ENCODE measurements around the gene AGPAT2. TPM values are rescaled to one million over a fixed set of nuclear protein-coding genes. Genes with fewer than 3 reads are reported as not detected.
A peak's percentile ranks its signal among the peaks of the same experiment; 100 is the strongest.

Gene AGPAT2
- total RNA-seq, 4 donors from 2014 or later = 66.2 to 80.6 (median 75.8) TPM

DNA sequence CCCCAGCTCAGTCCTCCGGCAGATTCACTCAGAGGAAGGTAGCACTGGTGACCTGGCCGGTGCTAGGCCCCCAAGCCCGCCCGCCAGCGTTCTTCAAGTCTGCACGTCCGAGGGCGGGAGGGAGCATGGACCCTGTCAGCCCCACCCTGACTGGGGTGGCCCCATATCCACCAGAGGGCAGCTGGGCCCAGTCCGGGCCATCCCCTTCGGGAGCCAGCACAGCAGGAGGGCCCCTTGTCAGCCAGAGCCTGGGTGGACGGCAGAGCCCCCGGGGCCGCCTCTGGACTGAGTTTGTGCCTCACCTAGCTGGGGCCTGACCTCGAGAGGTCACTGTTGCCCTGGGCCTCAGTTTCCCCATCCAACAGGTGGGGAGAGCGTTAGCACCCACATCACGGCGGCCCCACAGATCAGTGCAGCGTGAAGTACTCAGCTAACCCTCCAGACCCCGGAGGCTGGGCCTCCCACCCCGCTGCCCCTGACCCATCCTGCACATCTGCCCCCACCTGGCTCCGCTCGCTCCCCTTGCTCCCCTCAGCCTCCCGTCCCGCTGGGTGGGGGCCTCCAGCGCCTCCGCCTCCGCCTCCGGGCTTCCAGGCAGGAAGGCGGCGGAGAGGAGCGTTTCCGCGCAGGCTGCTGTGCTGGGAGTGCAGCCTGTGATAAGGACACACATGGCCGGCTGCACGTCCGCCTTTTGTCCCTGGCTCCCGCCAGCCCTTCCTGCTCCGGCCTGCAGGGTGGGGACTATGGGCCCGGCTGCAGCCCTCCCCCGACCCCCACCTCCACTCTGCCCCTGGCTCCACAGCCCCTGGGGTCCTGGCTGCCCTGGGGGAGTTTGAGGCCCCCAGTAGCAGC is 41.1 kb downstream of the AGPAT2 start:
- intact Hi-C loops (cut with DNase I) = no loop called here
- DNase-seq = no peak
- H3K27me3 ChIP-seq = peaks cover 0 to 60% (median 0%) of the 10 kb centered on the region in 4 donors
- peak overlapping the region in 3 of 4 donors; percentile 16 to 61 (median 34) for H3K4me3 ChIP-seq
- peaks cover 14 to 53% (median 18%) of the 10 kb centered on the region in 3 donors for H3K4me1 ChIP-seq
- H3K27ac ChIP-seq = peak overlapping the region; percentile 34 to 85 (median 74)
- TF ChIP-seq, protein P1, sequence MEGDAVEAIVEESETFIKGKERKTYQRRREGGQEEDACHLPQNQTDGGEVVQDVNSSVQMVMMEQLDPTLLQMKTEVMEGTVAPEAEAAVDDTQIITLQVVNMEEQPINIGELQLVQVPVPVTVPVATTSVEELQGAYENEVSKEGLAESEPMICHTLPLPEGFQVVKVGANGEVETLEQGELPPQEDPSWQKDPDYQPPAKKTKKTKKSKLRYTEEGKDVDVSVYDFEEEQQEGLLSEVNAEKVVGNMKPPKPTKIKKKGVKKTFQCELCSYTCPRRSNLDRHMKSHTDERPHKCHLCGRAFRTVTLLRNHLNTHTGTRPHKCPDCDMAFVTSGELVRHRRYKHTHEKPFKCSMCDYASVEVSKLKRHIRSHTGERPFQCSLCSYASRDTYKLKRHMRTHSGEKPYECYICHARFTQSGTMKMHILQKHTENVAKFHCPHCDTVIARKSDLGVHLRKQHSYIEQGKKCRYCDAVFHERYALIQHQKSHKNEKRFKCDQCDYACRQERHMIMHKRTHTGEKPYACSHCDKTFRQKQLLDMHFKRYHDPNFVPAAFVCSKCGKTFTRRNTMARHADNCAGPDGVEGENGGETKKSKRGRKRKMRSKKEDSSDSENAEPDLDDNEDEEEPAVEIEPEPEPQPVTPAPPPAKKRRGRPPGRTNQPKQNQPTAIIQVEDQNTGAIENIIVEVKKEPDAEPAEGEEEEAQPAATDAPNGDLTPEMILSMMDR (IDR thresholded peaks at IDR 0.05) = peak in 1 of 6 experiments; percentile 23
- TF ChIP-seq POLR2A (IDR thresholded peaks at IDR 0.05) = no peak
- 47 to 68% methylated on average over 11 to 12 of the region's 40 CpGs for WGBS, 2 donors
- no peaks in the 10 kb centered on the region for H3K36me3 ChIP-seq
- H3K9me3 ChIP-seq = no peaks in the 10 kb centered on the region

DNA sequence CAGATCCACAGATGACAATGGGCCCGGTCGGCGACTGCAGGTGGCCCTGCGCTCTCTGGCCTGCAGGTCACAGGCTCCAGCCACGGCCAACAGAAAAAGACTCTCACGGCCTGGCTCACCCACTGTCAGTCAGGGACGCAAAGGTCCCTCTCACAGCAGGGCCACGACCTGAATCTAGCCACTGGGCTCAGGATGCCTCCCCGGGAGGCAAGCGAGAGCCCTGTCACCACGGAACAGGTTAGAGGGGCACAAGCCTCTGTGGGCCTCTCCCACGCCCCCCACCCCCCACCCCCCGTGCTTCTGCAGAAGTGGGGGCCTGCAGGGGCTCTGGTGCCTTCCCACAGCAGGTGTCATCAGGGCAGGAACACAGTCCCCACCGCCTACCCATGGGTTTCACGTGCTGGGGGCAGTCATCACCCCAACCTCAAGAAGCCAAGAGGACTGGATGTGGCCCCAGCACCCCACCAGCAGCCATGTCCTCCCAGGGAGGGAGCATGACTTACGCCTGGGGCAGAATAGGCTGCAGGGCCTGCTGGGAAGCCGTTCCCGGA is 41.8 kb downstream of the AGPAT2 start:
- H3K9me3 ChIP-seq = no peaks in the 10 kb centered on the region
- H3K27me3 ChIP-seq = peaks cover 0 to 66% (median 0%) of the 10 kb centered on the region in 4 donors
- no peak for DNase-seq
- no peak for TF ChIP-seq POLR2A (IDR thresholded peaks at IDR 0.05)
- TF ChIP-seq, protein P1 (IDR thresholded peaks at IDR 0.05) = no peak
- WGBS, 2 donors = no CpG with 5 or more reads among the region's 18 CpGs
- peaks cover 14 to 52% (median 18%) of the 10 kb centered on the region in 3 donors for H3K4me1 ChIP-seq
- peak overlapping the region; percentile 34 to 85 (median 74) for H3K27ac ChIP-seq
- intact Hi-C loops (cut with DNase I) = no loop called here
- H3K36me3 ChIP-seq = no peaks in the 10 kb centered on the region
- peak overlapping the region in 2 of 4 donors; percentile 34 to 61 for H3K4me3 ChIP-seq

DNA sequence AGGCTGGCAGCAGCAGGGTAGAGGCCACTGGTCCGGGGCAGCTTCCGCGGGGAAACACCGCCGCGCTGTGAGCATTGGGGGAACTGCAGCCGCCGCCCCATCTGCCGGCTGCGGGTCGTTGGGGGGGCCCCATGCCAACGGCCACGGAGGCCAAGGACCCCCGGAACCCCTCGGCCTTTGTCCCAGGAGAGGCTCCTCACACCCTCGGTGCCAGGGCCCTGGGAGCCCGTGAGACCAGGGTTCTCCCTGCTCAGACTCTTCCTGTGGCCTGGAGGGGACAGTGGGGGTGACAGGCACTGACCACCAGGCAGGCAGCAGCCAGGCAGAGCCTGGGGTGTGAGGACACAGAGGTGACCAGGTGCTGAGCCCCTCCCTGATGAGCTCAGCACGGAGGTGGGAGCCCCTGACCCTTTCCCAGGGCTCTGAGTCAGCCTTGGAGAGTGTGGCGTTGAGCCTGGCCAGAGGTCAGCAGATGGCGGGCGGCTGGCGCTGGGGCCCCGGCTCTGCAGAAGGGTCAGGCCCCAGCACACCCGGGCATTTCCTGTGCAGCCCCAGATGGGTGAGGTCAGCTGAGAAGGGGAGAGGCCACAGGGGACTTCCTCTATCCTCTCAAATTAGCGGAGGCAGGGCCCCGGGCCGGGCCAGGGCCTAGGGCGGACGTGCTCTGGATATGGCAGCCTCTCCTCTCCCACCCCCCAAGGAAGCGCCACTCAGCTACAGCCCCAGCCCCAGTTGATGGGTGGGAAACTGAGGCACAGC is 42.5 kb downstream of the AGPAT2 start:
- Histone ChIP-seq H3K27me3 (peaks cover 0 to 66% (median 0%) of the 10 kb centered on the region in 4 donors), H3K36me3 (no peaks in the 10 kb centered on the region), H3K4me1 (peaks cover 14 to 50% (median 18%) of the 10 kb centered on the region in 3 donors), H3K9me3 (no peaks in the 10 kb centered on the region), H3K4me3 (peak overlapping the region in 3 of 4 donors; percentile 23 to 61 (median 34)), H3K27ac (peak overlapping the region; percentile 34 to 85 (median 74))
- DNase-seq = no peak
- 0% methylated on average over 5 of the region's 30 CpGs; no CpG with 5 or more reads in 1 of the 2 donors for WGBS, 2 donors
- intact Hi-C loops (cut with DNase I) = no loop called here
- TF ChIP-seq, protein P1 (IDR thresholded peaks at IDR 0.05) = peak; percentile 72 to 95 (median 86)
- peak in 2 of 4 donors; percentile 55 to 60 for TF ChIP-seq POLR2A (IDR thresholded peaks at IDR 0.05)

DNA sequence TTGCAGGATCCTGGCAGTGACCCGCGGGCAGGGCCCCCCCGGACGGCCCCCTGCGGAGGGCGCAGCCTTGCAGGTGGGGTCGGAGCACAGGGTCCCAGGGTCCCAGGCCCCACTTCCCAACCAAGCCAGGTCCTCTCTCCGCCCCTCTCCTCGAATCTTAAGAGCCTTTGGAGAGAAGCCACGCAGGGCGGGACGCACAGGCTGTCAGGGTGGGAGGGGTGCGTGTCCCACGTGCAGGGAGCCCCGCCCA is 43.0 kb downstream of the AGPAT2 start:
- peak overlapping the region in 3 of 4 donors; percentile 22 to 85 (median 83) for H3K27ac ChIP-seq
- H3K4me1 ChIP-seq = peaks cover 14 to 47% (median 18%) of the 10 kb centered on the region in 3 donors
- TF ChIP-seq POLR2A (IDR thresholded peaks at IDR 0.05) = no peak
- TF ChIP-seq, protein P1 (IDR thresholded peaks at IDR 0.05) = no peak
- intact Hi-C loops (cut with DNase I) = no loop called here
- H3K9me3 ChIP-seq = no peaks in the 10 kb centered on the region
- H3K4me3 ChIP-seq = peak overlapping the region in 3 of 4 donors; percentile 23 to 61 (median 34)
- H3K36me3 ChIP-seq = no peaks in the 10 kb centered on the region
- DNase-seq = peak; percentile 40
- H3K27me3 ChIP-seq = peaks cover 0 to 66% (median 0%) of the 10 kb centered on the region in 4 donors
- WGBS, 2 donors = 13% methylated on average over 3 of the region's 15 CpGs; no CpG with 5 or more reads in 1 of the 2 donors
